ENCODE measurements around the gene ABCA1.
"Not testable (repeated sequence)": the region's sequence is repeated elsewhere in the genome, so short reads cannot be mapped to it uniquely, and the experiment has no call there.

ABCA1 gene

DNA sequence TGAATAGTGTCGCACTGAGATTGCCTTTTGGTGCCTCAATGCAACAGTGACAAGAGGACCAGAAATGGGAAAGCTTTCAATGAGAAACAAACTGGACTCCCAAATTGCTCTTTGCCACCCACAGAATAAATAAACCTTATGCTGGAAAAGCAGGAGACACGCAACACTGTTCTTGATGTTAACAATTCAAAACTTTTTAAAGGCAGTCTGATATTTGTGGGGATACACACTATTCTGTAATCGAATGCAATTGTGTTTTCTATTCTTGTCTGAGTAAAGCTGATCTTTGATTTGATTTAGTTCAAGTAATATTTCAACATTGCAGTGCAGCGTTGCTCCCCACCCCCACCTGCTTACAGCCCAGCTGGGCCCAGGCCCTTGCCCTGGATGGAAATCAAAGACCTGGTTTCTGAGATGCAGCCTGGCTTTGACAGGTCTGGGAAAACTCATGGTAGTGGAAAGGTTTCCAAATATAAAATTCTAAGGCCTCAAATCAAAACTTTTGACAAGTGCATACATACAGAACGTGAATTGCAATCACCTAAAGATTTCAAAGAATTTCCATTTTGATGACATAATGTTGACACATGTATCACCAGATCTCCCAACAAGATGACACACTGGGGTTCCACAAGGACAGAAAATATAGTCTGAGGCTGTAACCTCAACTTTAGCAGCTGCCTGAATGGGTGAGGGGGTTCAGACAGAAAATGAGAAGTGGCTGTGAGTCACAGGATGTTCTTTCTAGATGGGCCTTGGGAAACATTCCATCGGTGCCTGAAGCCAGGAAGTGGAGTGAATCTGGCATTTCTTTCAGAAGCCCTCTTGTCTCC lies 55.1 kb downstream of the ABCA1 start:
- in situ Hi-C loops (cut with MboI; ENCODE audit: low sequenced_read_pairs), result no loop called here

DNA sequence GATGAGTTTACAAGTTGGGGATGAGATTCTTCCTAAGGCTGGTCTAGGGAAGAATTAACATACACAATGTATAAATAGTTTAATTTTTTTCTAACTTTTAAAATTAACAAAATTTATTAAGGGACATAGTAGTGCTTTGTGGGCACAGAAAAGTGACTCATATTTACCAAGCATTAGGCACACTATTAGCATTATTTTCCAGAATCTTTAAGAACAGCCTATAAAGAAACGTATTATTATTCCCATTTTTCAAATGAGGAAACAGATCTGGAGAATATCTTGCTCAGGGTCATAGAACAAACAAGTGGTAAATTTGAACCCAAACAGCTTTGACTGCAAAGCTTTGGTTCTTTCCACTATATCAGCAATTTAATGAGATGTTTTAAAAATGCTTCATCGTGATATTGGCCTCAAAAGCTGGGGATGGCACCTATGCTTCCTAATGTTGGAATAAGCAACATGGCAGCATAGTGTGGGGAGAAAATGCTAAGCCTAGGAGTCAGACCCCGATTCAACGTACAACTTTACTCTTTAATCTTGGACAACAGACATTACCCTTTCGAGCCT lies 55.9 kb downstream of the ABCA1 start:
- in situ Hi-C loops (cut with MboI; ENCODE audit: low sequenced_read_pairs), result no loop called here

DNA sequence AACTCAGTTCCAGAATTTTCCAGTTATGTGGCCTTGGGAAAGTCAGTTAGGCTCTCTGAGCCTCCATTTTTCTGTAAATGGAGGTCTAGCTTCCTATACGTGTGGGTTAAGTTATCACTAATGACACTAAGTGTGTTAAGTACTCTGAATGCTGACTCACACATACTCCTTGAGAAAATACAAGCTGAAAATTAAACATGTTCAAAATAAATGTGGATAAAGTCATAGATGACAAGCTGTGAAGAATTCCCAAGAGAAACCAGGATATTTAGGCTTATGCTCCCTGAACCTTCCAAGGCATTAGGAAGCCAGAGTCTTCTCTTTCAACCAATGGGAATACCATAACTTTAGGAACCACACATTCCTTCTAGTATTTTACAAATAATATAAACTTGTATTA lies 58.1 kb downstream of the ABCA1 start:
- in situ Hi-C loops (cut with MboI; ENCODE audit: low sequenced_read_pairs), result loop anchor here (10.0 kb wide), 2 partner anchors 285 to 545 kb away; no protein-coding TSS in a partner anchor

DNA sequence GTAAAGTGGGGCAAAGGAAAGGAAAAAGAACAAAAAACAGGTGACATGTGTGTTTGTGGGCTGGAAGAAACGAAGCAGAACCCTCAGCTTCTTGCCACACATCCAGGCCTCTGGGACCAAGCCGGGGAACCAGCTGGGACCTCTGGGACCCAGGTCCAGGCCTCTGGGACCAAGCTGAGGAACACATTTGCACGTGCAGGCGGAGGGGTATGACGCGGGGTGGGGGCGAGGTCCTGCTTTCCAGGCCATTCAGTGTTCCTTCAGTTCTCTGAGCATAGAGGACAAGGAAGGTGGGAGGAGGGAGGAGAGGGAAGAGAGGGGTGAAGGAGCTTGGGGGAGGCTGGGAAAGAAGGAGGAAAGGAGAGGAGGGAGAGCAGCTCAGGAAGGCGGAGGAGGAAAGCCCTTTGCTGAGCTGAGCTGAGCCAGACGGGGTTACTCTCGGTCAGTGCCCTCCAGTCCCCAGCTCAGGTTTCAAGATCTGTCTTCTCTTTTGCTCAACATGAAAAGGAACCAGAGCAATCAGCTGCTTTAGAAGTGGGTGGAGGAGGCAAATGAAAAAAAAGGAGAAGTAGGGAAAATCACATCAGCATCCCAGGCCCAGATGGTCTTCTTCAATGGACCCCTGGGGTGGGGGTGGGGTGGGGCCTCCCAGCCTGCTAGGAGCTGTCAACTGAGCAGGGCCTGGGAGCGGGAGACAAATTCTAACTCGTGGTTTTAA lies 59.1 kb downstream of the ABCA1 start:
- in situ Hi-C loops (cut with MboI; ENCODE audit: low sequenced_read_pairs), result loop anchor here (10.0 kb wide), 2 partner anchors 286 to 546 kb away; no protein-coding TSS in a partner anchor

DNA sequence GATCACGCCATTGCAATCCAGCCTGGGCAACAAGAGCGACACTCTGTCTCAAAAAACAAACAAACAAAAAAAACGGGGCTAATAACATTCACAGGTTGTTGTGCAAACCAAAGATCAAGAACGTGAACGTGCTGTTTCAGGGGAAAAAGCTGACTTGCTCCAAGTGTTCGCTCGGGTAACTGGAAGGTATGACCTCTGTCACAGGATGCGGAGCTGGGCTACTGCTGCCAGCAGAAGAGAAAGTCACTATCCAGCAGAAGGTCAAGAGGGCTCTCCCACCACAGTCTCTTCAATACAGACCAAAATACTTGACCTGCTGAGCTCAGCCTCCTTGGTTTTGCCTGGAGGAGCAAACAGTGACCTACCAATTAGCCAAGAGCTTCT lies 59.7 kb downstream of the ABCA1 start:
- in situ Hi-C loops (cut with MboI; ENCODE audit: low sequenced_read_pairs), result loop anchor here (10.0 kb wide), 2 partner anchors 287 to 547 kb away; no protein-coding TSS in a partner anchor

DNA sequence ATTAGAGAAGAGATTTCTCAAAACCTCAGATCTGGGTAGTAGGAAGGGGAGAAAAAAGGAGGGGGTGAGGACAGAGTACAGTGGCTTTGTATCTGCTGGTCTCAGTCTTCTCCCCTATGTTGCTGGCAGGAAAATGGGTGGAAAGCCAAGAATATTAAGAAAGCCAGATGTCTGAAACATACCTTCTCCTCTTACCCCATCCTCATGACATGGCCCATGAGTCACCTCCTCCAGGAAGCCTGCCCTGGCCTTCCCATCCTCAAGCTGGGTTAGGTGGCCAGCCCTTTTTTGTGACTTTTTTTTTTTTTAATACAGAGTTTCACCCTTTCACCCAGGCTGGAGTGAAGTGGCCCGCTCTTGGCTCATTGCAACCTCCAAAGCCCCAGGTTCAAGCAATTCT lies 61.8 kb downstream of the ABCA1 start:
- in situ Hi-C loops (cut with MboI; ENCODE audit: low sequenced_read_pairs), result loop anchor here (10.0 kb wide), 2 partner anchors 289 to 549 kb away; no protein-coding TSS in a partner anchor

DNA sequence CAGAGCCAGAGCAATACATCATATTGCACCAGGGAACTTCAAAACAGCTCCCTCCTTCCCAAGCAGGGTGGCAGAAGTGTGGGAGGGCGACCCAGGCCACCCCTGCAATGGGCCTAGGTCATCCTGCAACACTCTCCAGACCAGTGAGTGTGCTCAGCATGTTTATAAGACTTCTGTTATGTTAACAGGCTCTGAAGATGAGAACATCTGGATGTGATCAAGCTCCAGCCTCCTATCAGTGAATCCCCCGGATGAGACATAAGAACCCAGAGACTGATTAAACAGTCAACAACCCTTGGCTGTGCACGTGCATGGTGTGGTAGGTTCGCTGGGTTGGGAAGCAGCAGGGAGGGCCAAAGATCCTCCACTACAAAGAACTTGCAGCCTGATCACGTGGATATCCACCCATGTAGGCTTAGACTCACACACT lies 63.3 kb downstream of the ABCA1 start:
- in situ Hi-C loops (cut with MboI; ENCODE audit: low sequenced_read_pairs), result loop anchor here (10.0 kb wide), 2 partner anchors 290 to 550 kb away; no protein-coding TSS in a partner anchor

DNA sequence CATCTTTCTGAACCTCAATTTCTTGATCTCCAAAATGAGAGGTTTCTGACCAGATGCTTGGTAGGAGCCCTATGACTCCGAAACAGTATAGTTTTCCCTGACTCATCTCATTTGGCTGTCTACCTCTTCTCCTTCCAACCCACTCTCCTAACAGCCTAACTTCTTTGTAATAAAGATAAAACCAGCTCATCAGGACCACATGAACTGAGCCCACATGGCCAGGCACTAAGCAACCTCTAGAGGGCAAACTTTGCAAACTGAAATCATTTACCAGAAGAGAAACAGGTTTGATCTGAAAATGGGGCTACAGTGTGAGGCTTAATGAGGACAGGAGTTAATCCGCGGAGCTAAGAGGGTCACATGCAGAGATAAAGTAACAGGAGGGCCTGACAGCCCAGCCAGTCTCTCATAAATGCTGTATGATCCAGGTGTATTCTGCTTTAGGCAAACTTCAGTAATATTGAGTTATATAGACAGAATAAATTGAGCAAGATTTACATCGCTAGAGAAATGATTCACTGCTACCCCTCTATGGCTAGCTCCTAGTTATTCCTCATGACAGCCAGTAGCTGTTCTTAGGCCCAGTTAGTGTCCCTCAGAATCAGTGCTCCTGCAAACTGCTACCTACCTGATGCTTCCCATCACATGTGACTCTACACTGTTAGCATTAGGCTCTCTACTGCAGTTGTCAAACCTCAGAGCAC lies 64.6 kb downstream of the ABCA1 start:
- in situ Hi-C loops (cut with MboI; ENCODE audit: low sequenced_read_pairs), result loop anchor here (10.0 kb wide), 2 partner anchors 291 to 551 kb away; no protein-coding TSS in a partner anchor

DNA sequence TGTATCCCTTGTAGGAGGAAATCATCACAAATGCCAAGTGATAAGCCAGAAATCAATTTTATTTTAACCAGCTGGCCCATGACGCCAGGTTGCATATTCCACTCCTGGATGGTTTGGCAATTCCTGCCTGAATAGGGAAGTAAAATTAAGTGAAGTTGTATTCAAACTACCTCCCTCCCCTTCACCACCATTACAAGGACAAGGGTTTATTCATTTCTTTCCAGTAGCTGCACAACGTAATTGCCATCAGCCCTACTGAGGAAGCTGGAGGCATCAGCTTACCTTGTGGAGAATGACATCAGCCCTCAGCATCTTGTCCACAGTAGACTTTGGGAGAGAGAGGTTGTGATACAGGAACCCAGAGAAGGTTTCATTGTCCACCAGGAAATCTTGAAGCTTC lies 66.6 kb downstream of the ABCA1 start:
- in situ Hi-C loops (cut with MboI; ENCODE audit: low sequenced_read_pairs), result loop anchor here (10.0 kb wide), 2 partner anchors 293 to 553 kb away; no protein-coding TSS in a partner anchor

DNA sequence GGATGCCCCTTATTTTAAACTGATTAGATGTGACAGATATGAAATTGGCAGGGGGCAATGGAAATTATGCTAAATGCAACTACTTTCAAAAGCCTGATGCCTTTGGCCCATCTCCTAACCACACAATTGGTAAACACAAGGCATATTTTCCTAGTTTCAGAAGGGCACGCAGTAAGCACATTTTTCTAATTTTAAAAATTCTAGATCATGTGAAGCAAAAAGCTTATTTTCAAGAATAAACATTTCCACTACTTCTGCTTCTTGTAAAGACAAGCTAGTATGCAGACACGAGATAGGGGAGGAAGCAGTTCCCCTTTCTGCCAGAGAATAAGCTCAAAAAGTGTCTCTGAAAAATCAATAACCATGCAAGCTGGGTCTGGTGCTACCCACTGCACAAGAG lies 67.7 kb downstream of the ABCA1 start:
- in situ Hi-C loops (cut with MboI; ENCODE audit: low sequenced_read_pairs), result loop anchor here (10.0 kb wide), 2 partner anchors 295 to 555 kb away; no protein-coding TSS in a partner anchor

DNA sequence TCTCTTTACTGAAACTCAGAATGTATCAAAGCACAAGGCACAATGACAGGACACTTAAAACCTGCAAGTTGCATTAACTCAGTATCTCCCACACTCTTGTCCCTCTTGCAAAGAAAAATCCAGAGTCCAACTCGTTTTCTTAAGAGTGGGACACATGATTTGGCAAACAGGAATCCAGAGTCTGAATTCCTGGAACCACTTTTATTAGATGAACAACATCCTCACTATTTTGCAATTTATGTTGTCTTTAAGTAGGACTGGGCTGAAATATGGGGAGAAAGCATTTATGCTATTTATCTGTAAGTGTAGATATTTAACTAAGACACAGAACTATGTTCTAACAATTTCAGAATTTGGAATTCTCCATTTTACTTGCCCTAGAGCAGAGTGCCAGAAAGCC lies 69.1 kb downstream of the ABCA1 start:
- in situ Hi-C loops (cut with MboI; ENCODE audit: low sequenced_read_pairs), result no loop called here

DNA sequence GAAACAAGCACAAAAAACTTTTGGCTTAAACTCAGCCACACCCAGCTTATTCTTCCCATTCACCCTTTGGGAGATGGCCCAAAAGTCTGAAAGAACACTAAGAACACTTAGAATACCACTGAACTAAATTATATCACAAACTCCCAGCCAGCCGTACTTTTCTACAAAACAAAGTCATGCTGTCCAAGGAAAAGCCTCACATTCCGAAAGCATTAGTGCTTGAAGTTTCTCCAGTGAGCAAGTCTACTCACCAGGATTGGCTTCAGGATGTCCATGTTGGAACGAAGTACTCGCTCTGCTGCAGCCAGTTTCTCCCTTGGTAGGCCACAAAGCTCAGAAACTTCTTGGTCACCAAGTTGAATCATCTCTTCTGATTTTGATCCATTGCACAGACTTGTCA lies 69.7 kb downstream of the ABCA1 start:
- in situ Hi-C loops (cut with MboI; ENCODE audit: low sequenced_read_pairs), result no loop called here

DNA sequence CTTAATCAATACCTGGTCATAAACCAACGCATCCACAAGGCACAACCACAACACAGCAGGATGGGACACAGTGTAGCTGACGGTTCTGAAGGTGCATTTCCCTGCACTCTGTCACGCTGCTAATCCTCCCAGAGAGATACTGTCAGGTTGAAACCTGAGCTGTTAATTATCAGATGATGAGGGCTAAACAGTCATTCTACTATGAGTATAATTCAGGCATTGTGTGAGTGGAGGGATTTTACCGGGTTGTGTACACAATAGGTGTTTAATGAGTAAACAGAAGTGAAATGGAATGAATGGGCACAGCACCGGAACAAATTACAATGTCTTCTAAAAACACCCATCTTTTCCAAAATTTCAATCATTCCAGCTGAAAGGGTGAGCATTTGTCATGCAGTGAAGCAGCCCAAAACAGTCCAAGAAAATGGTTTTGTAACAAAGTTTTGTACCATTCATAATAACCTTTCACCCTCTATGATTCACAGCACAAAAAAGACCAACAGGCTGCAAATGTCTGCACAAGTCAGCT lies 71.5 kb downstream of the ABCA1 start:
- in situ Hi-C loops (cut with MboI; ENCODE audit: low sequenced_read_pairs), result no loop called here

DNA sequence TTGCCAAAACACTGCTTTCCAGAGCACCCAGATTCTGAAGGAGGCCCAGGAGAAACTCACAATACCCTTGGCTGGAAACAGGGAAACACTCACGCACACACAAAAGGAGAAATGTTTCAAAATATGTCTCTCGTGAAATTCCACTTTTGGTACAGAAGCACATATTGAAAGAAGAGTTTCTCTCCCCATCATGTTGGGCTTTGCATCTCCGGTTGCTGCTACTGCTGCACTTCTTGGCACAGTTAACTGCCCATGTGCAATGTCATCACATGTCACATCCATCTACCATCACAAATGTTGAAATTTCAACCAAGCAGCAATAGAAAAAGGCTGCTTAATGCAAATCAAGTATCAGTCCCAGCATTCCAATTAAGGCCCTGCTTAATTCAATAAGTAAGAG lies 72.1 kb downstream of the ABCA1 start:
- in situ Hi-C loops (cut with MboI; ENCODE audit: low sequenced_read_pairs), result no loop called here

DNA sequence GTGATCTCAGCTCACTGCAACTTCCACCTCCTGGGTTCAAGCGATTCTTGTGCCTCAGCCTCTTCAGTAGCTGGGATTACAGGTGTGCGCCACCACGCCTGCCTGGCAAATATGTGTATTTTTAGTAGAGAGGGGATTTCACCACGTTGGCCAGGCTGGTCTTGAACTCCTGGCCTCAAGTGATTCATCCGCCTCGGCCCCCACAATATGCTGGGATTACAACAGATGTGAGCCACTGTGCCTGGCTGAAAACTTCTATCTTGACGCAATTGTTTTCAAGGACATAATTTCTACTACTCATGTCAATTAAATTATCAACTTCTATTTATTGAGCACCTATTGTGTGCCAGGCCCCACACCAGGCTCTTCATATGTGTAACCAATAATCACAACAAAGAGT lies 72.7 kb downstream of the ABCA1 start:
- in situ Hi-C loops (cut with MboI; ENCODE audit: low sequenced_read_pairs), result not testable (repeated sequence)

DNA sequence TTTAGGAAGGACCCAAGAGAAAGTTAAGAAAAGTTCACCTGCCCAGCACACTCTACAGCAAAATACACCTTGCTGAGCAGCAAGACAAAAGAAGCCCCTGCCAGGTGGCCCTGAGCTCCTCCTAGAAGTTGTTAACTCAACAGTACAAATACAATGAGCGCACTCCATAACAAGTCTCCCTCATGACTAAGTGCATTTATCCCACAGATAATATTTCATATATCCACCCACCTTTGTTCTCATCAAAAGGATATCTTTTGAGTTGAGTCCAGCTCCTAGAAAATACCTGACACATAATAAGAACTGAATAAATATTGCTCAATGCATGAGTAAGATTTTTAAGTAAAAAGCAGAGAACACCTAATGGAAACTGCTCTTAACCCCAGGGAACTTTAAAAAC lies 73.3 kb downstream of the ABCA1 start:
- in situ Hi-C loops (cut with MboI; ENCODE audit: low sequenced_read_pairs), result no loop called here

DNA sequence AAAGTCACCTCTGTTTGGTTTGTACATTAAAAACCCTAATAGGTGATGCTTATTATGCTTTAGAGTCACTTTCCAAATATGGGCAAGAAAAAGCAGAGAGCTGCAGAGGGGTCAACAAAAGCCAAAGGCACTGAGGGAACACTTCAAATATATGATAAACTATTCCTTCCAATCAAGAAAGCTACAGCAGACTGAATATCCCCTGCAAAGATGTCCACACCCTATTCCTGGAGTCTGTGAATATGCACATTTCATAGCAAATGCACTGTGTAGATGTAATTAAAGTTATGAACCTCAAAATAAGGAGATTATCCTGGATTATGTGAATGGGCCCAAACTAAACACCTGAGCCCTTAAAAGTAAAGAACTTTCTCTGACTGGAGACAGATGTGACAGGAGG lies 74.3 kb downstream of the ABCA1 start:
- in situ Hi-C loops (cut with MboI; ENCODE audit: low sequenced_read_pairs), result no loop called here

DNA sequence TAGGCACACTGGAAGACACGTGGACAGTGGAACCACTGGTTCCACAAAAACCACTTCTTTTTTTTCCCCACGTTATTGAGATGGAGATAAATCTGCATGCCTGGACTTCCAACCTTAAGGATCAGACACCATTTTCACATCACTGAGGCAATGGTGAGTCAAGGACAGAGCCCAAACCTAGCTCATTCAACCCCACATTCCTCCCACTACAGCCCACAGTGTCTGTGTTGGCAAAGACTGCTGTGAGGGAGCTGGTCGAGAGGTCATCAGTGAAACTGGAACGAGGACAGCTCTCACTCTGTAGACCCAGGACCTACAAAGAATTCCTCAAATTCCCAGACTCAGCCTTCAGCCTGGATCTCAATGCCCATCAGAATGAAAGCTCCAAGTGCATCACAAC lies 74.8 kb downstream of the ABCA1 start:
- in situ Hi-C loops (cut with MboI; ENCODE audit: low sequenced_read_pairs), result no loop called here

DNA sequence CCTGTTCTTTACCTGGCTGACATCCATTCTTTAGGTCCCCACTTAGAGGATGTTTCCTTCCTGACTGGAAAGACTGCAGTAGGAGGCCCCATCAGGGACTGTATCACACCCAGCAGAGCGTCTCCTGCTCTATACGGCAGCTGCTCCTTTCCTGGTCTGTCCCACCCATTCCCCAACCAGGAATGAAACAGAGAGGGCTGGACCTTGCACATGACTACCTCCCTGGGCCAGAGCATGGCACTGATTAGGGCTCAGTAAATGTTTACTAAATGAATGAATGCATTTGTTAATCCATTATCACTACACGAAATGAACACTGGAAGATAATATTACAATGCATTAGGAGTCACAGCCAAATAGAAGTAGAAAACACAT lies 76.4 kb downstream of the ABCA1 start:
- in situ Hi-C loops (cut with MboI; ENCODE audit: low sequenced_read_pairs), result no loop called here

DNA sequence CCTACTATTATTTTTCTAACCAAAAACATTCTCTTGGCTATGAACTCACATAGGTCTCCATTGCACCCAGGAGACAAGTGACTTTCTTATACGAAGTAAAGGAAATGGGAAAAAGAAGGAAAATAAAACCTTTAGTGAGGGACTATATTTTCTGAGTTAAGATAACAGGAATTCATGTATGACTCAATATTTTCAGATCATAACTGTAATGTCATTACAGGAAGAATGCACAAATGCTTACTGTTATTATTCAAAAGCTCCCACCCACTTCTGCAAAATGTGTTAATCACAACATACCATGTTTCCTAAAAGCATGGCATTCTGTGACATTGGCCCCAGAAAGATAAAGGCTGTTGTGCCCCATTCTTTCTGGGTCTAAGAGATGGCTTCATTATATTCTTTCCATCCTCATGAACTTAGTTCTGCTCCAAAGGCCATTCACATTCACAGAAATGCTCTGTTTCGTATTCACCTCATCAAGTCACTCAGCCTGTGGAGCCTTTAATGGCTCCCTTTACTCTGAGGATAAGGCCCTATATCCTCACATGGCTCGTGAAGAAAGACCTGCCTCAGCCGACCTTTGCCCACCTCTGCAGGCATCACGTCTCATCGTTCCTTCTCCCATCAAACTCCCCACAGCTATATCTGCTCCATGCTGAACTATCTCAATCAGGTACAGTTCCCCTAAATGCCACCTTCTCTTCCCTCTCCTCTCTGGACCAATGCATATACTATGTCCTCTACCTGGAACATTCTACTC lies 77.0 kb downstream of the ABCA1 start:
- in situ Hi-C loops (cut with MboI; ENCODE audit: low sequenced_read_pairs), result no loop called here
